ENCODE data around the gene PARD3.

The PARD3 gene

DNA sequence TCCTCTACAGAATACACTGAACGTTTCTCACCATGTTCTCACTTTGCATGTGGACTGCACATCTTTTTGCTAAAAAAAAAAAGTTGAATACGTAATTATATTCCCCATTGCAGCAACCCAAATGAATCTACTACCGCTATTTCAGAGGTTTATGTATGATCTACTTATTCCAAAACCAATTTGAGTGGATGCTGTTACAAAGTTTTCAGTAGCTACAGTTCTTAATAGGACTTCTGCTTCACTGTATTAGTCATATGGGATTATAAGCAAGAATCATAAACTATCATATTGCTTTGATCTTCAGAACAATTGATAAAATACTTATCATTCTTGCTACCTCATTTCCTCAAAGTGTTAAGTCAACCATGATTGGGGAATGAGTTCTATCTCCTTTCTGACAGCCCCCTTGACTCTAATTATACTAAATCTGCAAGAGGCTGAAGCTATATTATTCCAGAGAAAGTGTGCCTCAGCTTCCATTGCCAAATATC, 257.0 kb downstream of the PARD3 start:
- TF ChIP-seq POLR2AphosphoS5 (IDR thresholded peaks at IDR 0.05; ENCODE audit: low read depth, low read length) (no peak), SIN3A (IDR thresholded peaks at IDR 0.05; ENCODE audit: borderline replicate concordance, insufficient read depth, low read length) (no peak), TAF1 (IDR thresholded peaks at IDR 0.05; ENCODE audit: borderline replicate concordance, insufficient read depth, low read length) (no peak), FOXP2 (optimal IDR thresholded peaks at IDR 0.05; ENCODE audit: borderline replicate concordance, extremely low read depth, extremely low read length, insufficient read depth) (no peak)
- TF ChIP-seq, protein P1, sequence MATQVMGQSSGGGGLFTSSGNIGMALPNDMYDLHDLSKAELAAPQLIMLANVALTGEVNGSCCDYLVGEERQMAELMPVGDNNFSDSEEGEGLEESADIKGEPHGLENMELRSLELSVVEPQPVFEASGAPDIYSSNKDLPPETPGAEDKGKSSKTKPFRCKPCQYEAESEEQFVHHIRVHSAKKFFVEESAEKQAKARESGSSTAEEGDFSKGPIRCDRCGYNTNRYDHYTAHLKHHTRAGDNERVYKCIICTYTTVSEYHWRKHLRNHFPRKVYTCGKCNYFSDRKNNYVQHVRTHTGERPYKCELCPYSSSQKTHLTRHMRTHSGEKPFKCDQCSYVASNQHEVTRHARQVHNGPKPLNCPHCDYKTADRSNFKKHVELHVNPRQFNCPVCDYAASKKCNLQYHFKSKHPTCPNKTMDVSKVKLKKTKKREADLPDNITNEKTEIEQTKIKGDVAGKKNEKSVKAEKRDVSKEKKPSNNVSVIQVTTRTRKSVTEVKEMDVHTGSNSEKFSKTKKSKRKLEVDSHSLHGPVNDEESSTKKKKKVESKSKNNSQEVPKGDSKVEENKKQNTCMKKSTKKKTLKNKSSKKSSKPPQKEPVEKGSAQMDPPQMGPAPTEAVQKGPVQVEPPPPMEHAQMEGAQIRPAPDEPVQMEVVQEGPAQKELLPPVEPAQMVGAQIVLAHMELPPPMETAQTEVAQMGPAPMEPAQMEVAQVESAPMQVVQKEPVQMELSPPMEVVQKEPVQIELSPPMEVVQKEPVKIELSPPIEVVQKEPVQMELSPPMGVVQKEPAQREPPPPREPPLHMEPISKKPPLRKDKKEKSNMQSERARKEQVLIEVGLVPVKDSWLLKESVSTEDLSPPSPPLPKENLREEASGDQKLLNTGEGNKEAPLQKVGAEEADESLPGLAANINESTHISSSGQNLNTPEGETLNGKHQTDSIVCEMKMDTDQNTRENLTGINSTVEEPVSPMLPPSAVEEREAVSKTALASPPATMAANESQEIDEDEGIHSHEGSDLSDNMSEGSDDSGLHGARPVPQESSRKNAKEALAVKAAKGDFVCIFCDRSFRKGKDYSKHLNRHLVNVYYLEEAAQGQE (IDR thresholded peaks at IDR 0.05; ENCODE audit: insufficient read depth in 1 of 2, low read depth in 2 of 2, low read length in 2 of 2): no peak

DNA sequence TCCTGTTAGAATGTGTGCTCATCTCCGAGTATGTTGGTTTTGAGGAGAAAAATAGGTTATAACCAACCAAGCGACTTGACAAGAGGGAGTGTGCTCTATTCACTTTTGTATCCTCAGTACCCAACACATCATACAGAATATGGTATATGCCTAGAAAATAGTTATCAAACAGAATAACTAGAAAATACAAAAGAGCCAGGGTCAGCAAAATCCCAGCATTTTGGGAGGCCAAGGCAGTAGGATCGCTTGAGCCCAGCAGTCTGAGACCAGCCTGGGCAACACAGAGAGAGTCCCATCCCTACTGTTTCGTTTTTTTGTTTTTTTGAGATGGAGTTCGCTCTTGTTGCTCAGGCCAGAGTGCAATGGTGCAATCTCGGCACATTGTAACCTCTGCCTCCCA, 257.9 kb downstream of the PARD3 start:
- TF ChIP-seq, protein P1 (IDR thresholded peaks at IDR 0.05; ENCODE audit: insufficient read depth in 1 of 2, low read depth in 2 of 2, low read length in 2 of 2): no peak
- TF ChIP-seq FOXP2 (optimal IDR thresholded peaks at IDR 0.05; ENCODE audit: borderline replicate concordance, extremely low read depth, extremely low read length, insufficient read depth): no peak

DNA sequence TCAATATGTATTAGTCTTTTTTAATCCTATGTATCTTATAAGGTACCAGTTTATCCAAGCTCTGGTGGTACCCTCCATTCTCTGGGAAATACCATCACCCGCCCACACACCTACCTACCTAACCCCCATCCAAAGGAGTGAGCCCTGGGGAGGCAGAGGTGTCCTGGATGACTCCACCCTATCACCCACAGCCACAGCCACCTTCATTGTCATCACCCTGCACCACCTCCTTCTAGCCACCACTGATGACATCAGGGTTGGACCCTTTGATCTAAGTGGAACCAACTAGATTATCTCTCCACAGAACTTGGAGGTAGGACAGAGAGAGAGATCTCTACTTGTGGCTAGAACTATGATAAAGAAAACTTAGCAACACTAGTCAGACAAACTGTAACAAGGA, 259.4 kb downstream of the PARD3 start:
- TF ChIP-seq, protein P1 (IDR thresholded peaks at IDR 0.05; ENCODE audit: insufficient read depth in 1 of 2, low read depth in 2 of 2, low read length in 2 of 2): no peak
- TF ChIP-seq SIN3A (IDR thresholded peaks at IDR 0.05; ENCODE audit: borderline replicate concordance, insufficient read depth, low read length) (no peak), TAF1 (IDR thresholded peaks at IDR 0.05; ENCODE audit: borderline replicate concordance, insufficient read depth, low read length) (no peak), FOXP2 (optimal IDR thresholded peaks at IDR 0.05; ENCODE audit: borderline replicate concordance, extremely low read depth, extremely low read length, insufficient read depth) (no peak), POLR2AphosphoS5 (IDR thresholded peaks at IDR 0.05; ENCODE audit: low read depth, low read length) (no peak)

DNA sequence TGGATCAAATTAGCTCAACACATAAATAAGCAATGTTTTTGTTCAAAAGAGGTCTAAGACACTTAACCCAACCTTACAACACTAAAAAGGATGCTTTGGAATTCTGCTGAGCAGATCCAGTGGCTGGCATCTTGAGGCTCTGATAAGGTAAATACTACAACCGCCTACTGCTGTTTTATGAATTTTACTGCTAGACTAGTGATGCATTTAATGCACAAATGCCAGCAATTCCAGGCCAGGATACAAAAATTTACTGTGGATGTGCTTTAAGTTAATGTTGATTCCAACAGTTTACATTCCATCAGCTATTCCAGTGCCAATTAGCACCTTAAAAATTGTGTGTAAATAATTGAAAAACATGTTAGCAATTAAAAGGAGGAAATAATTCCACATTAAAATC, 261.3 kb downstream of the PARD3 start:
- TF ChIP-seq, protein P1 (IDR thresholded peaks at IDR 0.05; ENCODE audit: insufficient read depth in 1 of 2, low read depth in 2 of 2, low read length in 2 of 2): no peak
- TF ChIP-seq SIN3A (IDR thresholded peaks at IDR 0.05; ENCODE audit: borderline replicate concordance, insufficient read depth, low read length): no peak

DNA sequence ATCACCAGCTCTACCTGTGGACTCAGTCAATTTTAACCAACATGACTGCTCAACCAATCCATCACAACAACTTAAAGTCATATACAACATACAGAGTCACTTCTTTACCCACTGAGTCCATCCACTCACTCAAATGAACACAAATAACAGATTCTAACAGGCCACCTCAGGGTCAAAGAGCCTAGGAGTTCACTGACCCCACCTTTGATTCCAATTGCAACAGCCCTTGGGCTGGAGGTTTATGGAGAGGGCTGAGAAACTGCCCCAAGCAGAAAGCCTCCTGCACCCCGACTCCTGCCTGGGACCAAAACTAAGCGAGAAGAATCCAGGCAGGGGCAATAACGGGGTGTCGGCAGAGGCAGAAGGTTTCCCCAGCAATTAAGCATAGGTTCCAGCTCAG, 263.8 kb downstream of the PARD3 start:
- TF ChIP-seq, protein P1 (IDR thresholded peaks at IDR 0.05; ENCODE audit: insufficient read depth in 1 of 2, low read depth in 2 of 2, low read length in 2 of 2): no peak
- no peak for TF ChIP-seq SIN3A (IDR thresholded peaks at IDR 0.05; ENCODE audit: borderline replicate concordance, insufficient read depth, low read length)
- TF ChIP-seq FOXP2 (optimal IDR thresholded peaks at IDR 0.05; ENCODE audit: borderline replicate concordance, extremely low read depth, extremely low read length, insufficient read depth): no peak
- TF ChIP-seq TAF1 (IDR thresholded peaks at IDR 0.05; ENCODE audit: borderline replicate concordance, insufficient read depth, low read length): no peak
- TF ChIP-seq POLR2AphosphoS5 (IDR thresholded peaks at IDR 0.05; ENCODE audit: low read depth, low read length): no peak
